A549 (cell line): Measurements from ENCODE around the gene CCDC78. TPM values are rescaled to one million over a fixed set of nuclear protein-coding genes. Genes with fewer than 3 reads are reported as not detected.

Experiments
- ATAC-seq, 2 experiments: fragments of 200-7000 bp in 1 of 2; fragments of >200 bp in 1 of 2; cut with Nextera tagmentation in 1 of 2; cut with Tn5 transposase in 1 of 2; 3 replicates each; pipeline versions ENCODE4 v1.8.0 to v1.9.1; 2018 to 2020; ENCODE audit warnings: mild to moderate bottlenecking in 1 of 2, moderate library complexity in 1 of 2
- CTCF ChIA-PET: fragments of 300-600 bp; sonication (Branson Sonifier 250); formaldehyde crosslinking; extraction: SDS; loops from one replicate; lab custom pipeline; 2021; ENCODE audit warnings: antibody characterized with exemption, inconsistent platforms; lab: Yijun Ruan, JAX
- POLR2A ChIA-PET: fragments of 350-600 bp; formaldehyde crosslinking; extraction: SDS; loops from one replicate; lab custom pipeline; 2021; ENCODE audit warnings: antibody characterized with exemption, inconsistent platforms; lab: Yijun Ruan, JAX
- DNase-seq, 2 experiments: peaks; one replicate each; pipeline versions ENCODE4 v3.0.0 to v3.0.0-alpha.2; 2011 to 2016; ENCODE audit warnings: low read depth in 1 of 2, low spot score in 1 of 2
- FAIRE-seq: peaks from 2 replicates; lab custom pipeline; 2011; peaks lifted over from hg19 to GRCh38; lab: Jason Lieb, UNC
- H3K27ac ChIP-seq, 2 experiments: fragments of >200 bp; sonication (Bioruptor Twin); formaldehyde crosslinking; 3 replicates each; pipeline ENCODE4 v1.5.1; 2016 to 2017
- H3K4me1 ChIP-seq: fragments of >200 bp; sonication (Bioruptor Twin); formaldehyde crosslinking; 3 replicates; pipeline ENCODE4 v1.6.1; 2016
- H3K4me2 ChIP-seq: fragments of >200 bp; sonication (Bioruptor Twin); formaldehyde crosslinking; 3 replicates; pipeline ENCODE4 v1.6.1; 2016
- H3K4me3 ChIP-seq: fragments of >200 bp; sonication (Bioruptor Twin); formaldehyde crosslinking; 3 replicates; pipeline ENCODE4 v1.5.1; 2016
- H3K9me3 ChIP-seq: fragments of >200 bp; sonication (Bioruptor Twin); formaldehyde crosslinking; 3 replicates; pipeline ENCODE4 v1.6.1; 2016
- CEBPB ChIP-seq, 2 experiments: fragments of >200 bp in 1 of 2; sonication (Bioruptor Twin) in 1 of 2; formaldehyde crosslinking in 1 of 2; IDR thresholded peaks; 2 replicates each; pipeline ENCODE4 v1.6.1; 2012 to 2016
- ESRRA ChIP-seq: fragments of 150-350 bp; IDR thresholded peaks from 2 replicates; pipeline ENCODE4 v1.6.1; 2014; ENCODE audit warnings: mild to moderate bottlenecking, low read length, borderline replicate concordance
- FOSL2 ChIP-seq, 2 experiments: fragments of 450-650 bp in 1 of 2; fragments of >200 bp in 1 of 2; sonication (Bioruptor Twin) in 1 of 2; formaldehyde crosslinking; IDR thresholded peaks; 2 replicates each; pipeline versions ENCODE4 v1.5.0 to v1.6.1; 2016 to 2020; ENCODE audit warnings: mild to moderate bottlenecking in 1 of 2, moderate library complexity in 1 of 2
- FOXS1 ChIP-seq: fragments of 250-450 bp; sonication (Bioruptor Pico); IDR thresholded peaks from 2 replicates; pipeline ENCODE4 v1.5.0; 2020; ENCODE audit warnings: mild to moderate bottlenecking, moderate library complexity
- HEYL ChIP-seq: fragments of 250-450 bp; sonication (Bioruptor Pico); IDR thresholded peaks from 2 replicates; pipeline ENCODE4 v1.8.0; 2021; ENCODE audit warnings: mild to moderate bottlenecking, moderate library complexity
- HMGXB4 ChIP-seq: fragments of 250-450 bp; sonication (Bioruptor Pico); IDR thresholded peaks from 2 replicates; pipeline ENCODE4 v1.5.0; 2021; ENCODE audit warnings: mild to moderate bottlenecking, moderate library complexity, borderline replicate concordance
- HOXA7 ChIP-seq: fragments of 250-450 bp; sonication (Bioruptor Pico); IDR thresholded peaks from 2 replicates; pipeline ENCODE4 v1.5.0; 2020; ENCODE audit warnings: mild to moderate bottlenecking, moderate library complexity
- KDM1A ChIP-seq: fragments of 200-600 bp; sonication (generic); IDR thresholded peaks from 2 replicates; pipeline ENCODE4 v1.6.1; 2016; ENCODE audit warnings: low read depth, mild to moderate bottlenecking
- KDM5A ChIP-seq: fragments of 200-600 bp; sonication (generic); IDR thresholded peaks from 2 replicates; pipeline ENCODE4 v1.6.1; 2016; ENCODE audit warnings: antibody characterized with exemption, mild to moderate bottlenecking
- MAFK ChIP-seq: fragments of 450-650 bp; IDR thresholded peaks from 2 replicates; pipeline ENCODE4 v1.6.1; 2014; ENCODE audit not compliant: partially characterized antibody
- MAZ ChIP-seq: fragments of 150-350 bp; IDR thresholded peaks from 2 replicates; pipeline ENCODE4 v1.6.1; 2014; ENCODE audit warnings: antibody characterized with exemption, low read depth, low read length, borderline replicate concordance
- MYC ChIP-seq: IDR thresholded peaks from 2 replicates; pipeline ENCODE4 v1.6.1; 2012; ENCODE audit warnings: mild to moderate bottlenecking, inconsistent platforms, low read length, improper control_type of control experiment, borderline replicate concordance
- NFE2L2 ChIP-seq: fragments of 150-350 bp; conservative IDR thresholded peaks from 2 replicates; pipeline ENCODE4 v1.6.1; 2014; ENCODE audit warnings: low read length
- PBX3 ChIP-seq: IDR thresholded peaks from 2 replicates; pipeline ENCODE4 v1.6.1; 2012
- PHF8 ChIP-seq: fragments of 200-600 bp; sonication (generic); IDR thresholded peaks from 2 replicates; pipeline ENCODE4 v1.6.1; 2016; ENCODE audit warnings: low read depth, mild to moderate bottlenecking, antibody characterized with exemption, moderate library complexity, borderline replicate concordance
- RARB ChIP-seq: fragments of 250-450 bp; sonication (Bioruptor Pico); IDR thresholded peaks from 2 replicates; pipeline ENCODE4 v1.8.0; 2021; ENCODE audit warnings: mild to moderate bottlenecking, moderate library complexity
- RFX5 ChIP-seq: fragments of 450-650 bp; IDR thresholded peaks from 2 replicates; pipeline ENCODE4 v1.7.1; 2014; ENCODE audit warnings: antibody characterized with exemption, mild to moderate bottlenecking, moderate library complexity
- RNF2 ChIP-seq: fragments of 200-600 bp; sonication (generic); IDR thresholded peaks from 2 replicates; pipeline ENCODE4 v1.6.1; 2016; ENCODE audit warnings: low read depth, mild to moderate bottlenecking, antibody characterized with exemption, moderate library complexity, borderline replicate concordance
- SMC3 ChIP-seq: fragments of >200 bp; sonication (Bioruptor Twin); formaldehyde crosslinking; IDR thresholded peaks from 3 replicates; pipeline ENCODE4 v1.6.1; 2018; ENCODE audit warnings: inconsistent platforms
- WGBS: methylation state at CpG from one replicate; pipeline ENCODE4 v1.1.6; 2017; ENCODE audit errors: missing lambda C conversion rate; 5-methylcytosine and 5-hydroxymethylcytosine counted together
- polyA plus RNA-seq, 4 experiments: library from polyadenylated mRNA; depleted of rRNA in 3 of 4; stranded (reverse); fragments of >200 nt; fragmentation: RNase III in 1 of 4; extraction: RNeasy Plus Mini Kit Qiagen cat#74134 plus additional on column Dnase treatment in 1 of 4; gene quantifications; 2 replicates in 3 of 4; 3 replicates in 1 of 4; pipeline ENCODE4 v1.2.3, GENCODE V29; 2011 to 2017
- TF ChIP-seq, protein P1 (sequence below): fragments of >200 bp; sonication (Bioruptor Twin); formaldehyde crosslinking; IDR thresholded peaks from 3 replicates; pipeline ENCODE4 v1.6.1; 2016
- TF ChIP-seq, protein P2 (sequence below): fragments of >200 bp; sonication (Bioruptor Twin); formaldehyde crosslinking; IDR thresholded peaks from 2 replicates; pipeline ENCODE4 v1.6.1; 2016

Gene CCDC78
- polyA plus RNA-seq, 2 of the 4 experiments (the other 2 are of a cell fraction): 1.1 to 4.7 TPM

GRCh38 chr16:677316-678190 is 48.7 kb downstream of the CCDC78 start:
- TF ChIP-seq, protein P1, sequence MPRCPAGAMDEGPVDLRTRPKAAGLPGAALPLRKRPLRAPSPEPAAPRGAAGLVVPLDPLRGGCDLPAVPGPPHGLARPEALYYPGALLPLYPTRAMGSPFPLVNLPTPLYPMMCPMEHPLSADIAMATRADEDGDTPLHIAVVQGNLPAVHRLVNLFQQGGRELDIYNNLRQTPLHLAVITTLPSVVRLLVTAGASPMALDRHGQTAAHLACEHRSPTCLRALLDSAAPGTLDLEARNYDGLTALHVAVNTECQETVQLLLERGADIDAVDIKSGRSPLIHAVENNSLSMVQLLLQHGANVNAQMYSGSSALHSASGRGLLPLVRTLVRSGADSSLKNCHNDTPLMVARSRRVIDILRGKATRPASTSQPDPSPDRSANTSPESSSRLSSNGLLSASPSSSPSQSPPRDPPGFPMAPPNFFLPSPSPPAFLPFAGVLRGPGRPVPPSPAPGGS: no peak
- TF ChIP-seq MAFK: no peak
- no peak for TF ChIP-seq NFE2L2
- TF ChIP-seq MAZ: no peak
- FAIRE-seq (no peak), DNase-seq (no peak), ATAC-seq (no peak)
- H3K9me3 ChIP-seq: no peaks in the 10 kb centered on the region
- ChIA-PET CTCF (interaction anchor here (1.1 to 2.6 kb wide), 5 partner anchors 9 to 35 kb away, joined by 3 to 21 read pairs (median 14); partner anchors contain the start of gene RHOT2), POLR2A (no interaction called here)
- H3K4me1 ChIP-seq: peaks cover 40% of the 10 kb centered on the region
- 90% methylated on average over 25 of the region's 57 CpGs for WGBS
- no peak overlapping the region for H3K4me3 ChIP-seq
- no peak overlapping the region for H3K4me2 ChIP-seq
- H3K27ac ChIP-seq: no peak overlapping the region

- 92% methylated on average over 22 of the region's 23 CpGs for WGBS
- ATAC-seq (no peak), DNase-seq (no peak), FAIRE-seq (no peak)
- POLR2A ChIA-PET: no interaction called here
- no peaks in the 10 kb centered on the region for H3K9me3 ChIP-seq
- peaks cover 34% of the 10 kb centered on the region for H3K4me1 ChIP-seq
- H3K4me2 ChIP-seq: no peak overlapping the region
- no peak for TF ChIP-seq HOXA7
- TF ChIP-seq RARB (CRISPR knock-in tag): no peak
- TF ChIP-seq RFX5: no peak
- TF ChIP-seq FOSL2 (IDR thresholded peaks at IDR 0.05): no peak
- no peak for TF ChIP-seq FOSL2 (CRISPR knock-in tag; IDR thresholded peaks at IDR 0.05)
- no peak for TF ChIP-seq RNF2
- no peak for TF ChIP-seq PHF8
- no peak for TF ChIP-seq MAFK
- TF ChIP-seq NFE2L2: no peak
- no peak for TF ChIP-seq PBX3
- TF ChIP-seq HMGXB4 (CRISPR knock-in tag): no peak
- TF ChIP-seq FOXS1 (CRISPR knock-in tag): no peak
- TF ChIP-seq SMC3: no peak
- TF ChIP-seq, protein P2, sequence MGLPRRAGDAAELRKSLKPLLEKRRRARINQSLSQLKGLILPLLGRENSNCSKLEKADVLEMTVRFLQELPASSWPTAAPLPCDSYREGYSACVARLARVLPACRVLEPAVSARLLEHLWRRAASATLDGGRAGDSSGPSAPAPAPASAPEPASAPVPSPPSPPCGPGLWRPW: no peak
- TF ChIP-seq KDM1A: no peak
- TF ChIP-seq, protein P1: no peak
- TF ChIP-seq HEYL (CRISPR knock-in tag): no peak
- TF ChIP-seq MYC: no peak
- no peak for TF ChIP-seq ESRRA
- TF ChIP-seq KDM5A: no peak
- no peak for TF ChIP-seq CEBPB (IDR thresholded peaks at IDR 0.05)
- CTCF ChIA-PET: interaction anchor here (1.7 to 2.6 kb wide), 3 partner anchors 10 to 16 kb away, joined by 8 to 21 read pairs (median 10); partner anchors contain the start of gene RHOT2
- H3K4me3 ChIP-seq: no peak overlapping the region
- no peak overlapping the region for H3K27ac ChIP-seq
These were observed 49.3 kb downstream of the CCDC78 start for GRCh38 chr16:676913-677312.
